H1 (cell line): ENCODE measurements around the gene LARGE2. TPM values are rescaled to one million over a fixed set of nuclear protein-coding genes. Genes with fewer than 3 reads are reported as not detected.

Source experiments
- CTCF ChIA-PET: fragments of 300-600 bp; sonication (Branson Sonifier 250); formaldehyde crosslinking; loops from one replicate; lab custom pipeline; 2021; ENCODE audit not compliant: partially characterized antibody; lab: Charles Lee
- POLR2A ChIA-PET: fragments of 300-600 bp; sonication (Branson Sonifier 250); formaldehyde crosslinking; loops from one replicate; lab custom pipeline; 2021; ENCODE audit warnings: inconsistent platforms; ENCODE audit not compliant: partially characterized antibody; lab: Charles Lee
- DNase-seq, 2 experiments: peaks; one replicate each; pipeline versions ENCODE4 v3.0.0 to v3.0.0-alpha.2; 2010 to 2022; ENCODE audit warnings: low spot score in 2 of 2, low read depth in 1 of 2, mixed read lengths in 1 of 2
- FAIRE-seq: peaks from 2 replicates; lab custom pipeline; 2011; peaks lifted over from hg19 to GRCh38; lab: Jason Lieb, UNC
- H2AFZ ChIP-seq: 2 replicates; pipeline ENCODE4 v1.8.1; 2012; ENCODE audit warnings: low read length, inconsistent platforms
- H2AK5ac ChIP-seq: 2 replicates; pipeline ENCODE4 v1.6.1; 2013; ENCODE audit warnings: low read depth, low read length
- H2BK120ac ChIP-seq: replicated peaks from 2 replicates; pipeline ENCODE3; 2013; ENCODE audit warnings: low read depth, low read length, inconsistent platforms
- H2BK12ac ChIP-seq: 2 replicates; pipeline ENCODE4 v1.6.1; 2013; ENCODE audit warnings: low read depth, low read length
- H2BK15ac ChIP-seq: 2 replicates; pipeline ENCODE4 v1.6.1; 2013; ENCODE audit warnings: low read length
- H2BK20ac ChIP-seq: 2 replicates; pipeline ENCODE4 v1.6.1; 2013; ENCODE audit warnings: low read length
- H2BK5ac ChIP-seq: 2 replicates; pipeline ENCODE4 v1.6.1; 2013; ENCODE audit warnings: low read depth, low read length
- H3K14ac ChIP-seq: 2 replicates; pipeline ENCODE4 v1.6.1; 2013; ENCODE audit warnings: inconsistent platforms; ENCODE audit not compliant: insufficient read length
- H3K18ac ChIP-seq: 2 replicates; pipeline ENCODE4 v1.6.1; 2013; ENCODE audit warnings: low read length; ENCODE audit errors: extremely low read depth
- H3K23ac ChIP-seq: 2 replicates; pipeline ENCODE4 v1.6.1; 2013; ENCODE audit warnings: inconsistent platforms; ENCODE audit not compliant: insufficient read length
- H3K23me2 ChIP-seq: 2 replicates; pipeline ENCODE4 v1.6.1; 2013; ENCODE audit warnings: low read depth, low read length
- H3K27ac ChIP-seq: 2 replicates; pipeline ENCODE4 v1.6.1; 2011; ENCODE audit warnings: low read depth, low read length, inconsistent platforms
- H3K27me3 ChIP-seq, 4 experiments: replicated peaks in 1 of 4; 1 replicate in 1 of 4; 2 replicates in 3 of 4; pipeline versions ENCODE4 v1.6.1 to v1.8.1; 2011 to 2013; ENCODE audit warnings: low read length in 3 of 4, mild to moderate bottlenecking in 3 of 4, inconsistent platforms in 2 of 4, mixed read lengths in 2 of 4, moderate library complexity in 1 of 4; ENCODE audit not compliant: control insufficient read depth in 3 of 4, insufficient read depth in 3 of 4; ENCODE audit errors: extremely low read depth in 1 of 4
- H3K36me3 ChIP-seq, 4 experiments: 2 replicates each; pipeline versions ENCODE4 v1.6.1 to v1.8.1; 2011 to 2013; ENCODE audit warnings: mild to moderate bottlenecking in 4 of 4, low read length in 3 of 4, moderate library complexity in 2 of 4, control low read depth in 1 of 4, inconsistent platforms in 1 of 4; ENCODE audit not compliant: insufficient read depth in 4 of 4, control insufficient read depth in 2 of 4
- H3K4ac ChIP-seq: replicated peaks from 2 replicates; pipeline ENCODE3; 2013; ENCODE audit warnings: low read length, low read depth, mixed read lengths, inconsistent platforms; ENCODE audit not compliant: insufficient read length
- H3K4me1 ChIP-seq, 4 experiments: replicated peaks in 1 of 4; 1 replicate in 1 of 4; 2 replicates in 3 of 4; pipeline versions ENCODE4 v1.6.1 to v1.8.1; 2011 to 2013; ENCODE audit warnings: low read length in 3 of 4, inconsistent platforms in 2 of 4, mixed read lengths in 1 of 4; ENCODE audit not compliant: insufficient read depth in 4 of 4, control insufficient read depth in 3 of 4
- H3K4me2 ChIP-seq, 2 experiments: 2 replicates each; pipeline versions ENCODE4 v1.6.1 to v1.8.1; 2011 to 2013; ENCODE audit warnings: low read depth in 2 of 2, low read length in 2 of 2, control low read depth in 1 of 2, inconsistent platforms in 1 of 2, mild to moderate bottlenecking in 1 of 2; ENCODE audit not compliant: insufficient read depth in 1 of 2
- H3K4me3 ChIP-seq, 4 experiments: fragments of 200-600, 300-600 bp in 1 of 4; sonication (generic), shearing (Covaris generic), sonication (Bioruptor Twin) in 1 of 4; 2 replicates each; pipeline versions ENCODE4 v1.5.1 to v1.8.1; 2011 to 2016; ENCODE audit warnings: low read length in 4 of 4, low read depth in 3 of 4, control low read depth in 2 of 4, inconsistent platforms in 2 of 4, mild to moderate bottlenecking in 2 of 4, mixed read lengths in 1 of 4, moderate library complexity in 1 of 4; ENCODE audit not compliant: insufficient read depth in 2 of 4; ENCODE audit errors: extremely low read depth in 1 of 4
- H3K56ac ChIP-seq: replicated peaks from 2 replicates; pipeline ENCODE3; 2013; ENCODE audit warnings: low read depth, mild to moderate bottlenecking, mixed read lengths, low read length, inconsistent platforms; ENCODE audit not compliant: insufficient read length
- H3K79me1 ChIP-seq: 2 replicates; pipeline ENCODE4 v1.6.1; 2013; ENCODE audit warnings: low read depth, low read length, control low read depth
- H3K79me2 ChIP-seq, 2 experiments: 2 replicates each; pipeline versions ENCODE4 v1.6.1 to v1.8.1; 2012 to 2013; ENCODE audit warnings: low read length in 2 of 2, mild to moderate bottlenecking in 2 of 2, inconsistent platforms in 1 of 2; ENCODE audit not compliant: insufficient read depth in 2 of 2, control insufficient read depth in 1 of 2
- H3K9ac ChIP-seq, 4 experiments: replicated peaks in 1 of 4; 1 replicate in 1 of 4; 2 replicates in 3 of 4; pipeline versions ENCODE4 v1.6.1 to v1.8.1; 2011 to 2013; ENCODE audit warnings: low read depth in 3 of 4, low read length in 3 of 4, control low read depth in 2 of 4, mild to moderate bottlenecking in 2 of 4, moderate library complexity in 2 of 4, inconsistent platforms in 1 of 4; ENCODE audit errors: extremely low read depth in 1 of 4
- H3K9me3 ChIP-seq, 2 experiments: 2 replicates each; pipeline versions ENCODE4 v1.6.1 to v1.8.1; 2012 to 2013; ENCODE audit warnings: mild to moderate bottlenecking in 2 of 2, moderate library complexity in 2 of 2, control low read depth in 1 of 2, inconsistent platforms in 1 of 2, low read depth in 1 of 2, low read length in 1 of 2, mixed read lengths in 1 of 2; ENCODE audit not compliant: insufficient read depth in 2 of 2
- H4K20me1 ChIP-seq, 2 experiments: replicated peaks in 1 of 2; 2 replicates each; pipeline versions ENCODE3 to v1.8.1; 2011 to 2013; ENCODE audit warnings: inconsistent platforms in 2 of 2, low read length in 2 of 2, mild to moderate bottlenecking in 1 of 2; ENCODE audit not compliant: insufficient read depth in 2 of 2, control insufficient read depth in 1 of 2
- H4K5ac ChIP-seq: 2 replicates; pipeline ENCODE4 v1.6.1; 2013; ENCODE audit warnings: low read length, low read depth, mixed read lengths, inconsistent platforms; ENCODE audit not compliant: insufficient read length
- H4K8ac ChIP-seq: 2 replicates; pipeline ENCODE4 v1.8.0; 2013; ENCODE audit warnings: mild to moderate bottlenecking, moderate library complexity, low read length, inconsistent platforms; ENCODE audit not compliant: insufficient read depth; ENCODE audit errors: extremely low read depth
- H4K91ac ChIP-seq: replicated peaks from 2 replicates; pipeline ENCODE3; 2013; ENCODE audit warnings: low read length, mixed read lengths, inconsistent platforms; ENCODE audit not compliant: insufficient read length
- BACH1 ChIP-seq: IDR thresholded peaks from 2 replicates; pipeline ENCODE4 v1.6.1; 2012; ENCODE audit warnings: low read length, improper control_type of control experiment
- CBX5 ChIP-seq: fragments of 300-800, 300-1000 bp; sonication (generic); IDR thresholded peaks from 2 replicates; pipeline ENCODE4 v1.7.1; 2016; ENCODE audit warnings: antibody characterized with exemption, low read length, low read depth
- CTBP2 ChIP-seq: IDR thresholded peaks from 2 replicates; pipeline ENCODE4 v1.7.0; 2011; ENCODE audit warnings: borderline replicate concordance, mild to moderate bottlenecking, moderate library complexity, mixed read lengths, low read length; ENCODE audit not compliant: insufficient read depth, insufficient read length
- E2F6 ChIP-seq: IDR thresholded peaks from 2 replicates; pipeline ENCODE4 v1.6.1; 2012; ENCODE audit warnings: inconsistent platforms
- EZH2 ChIP-seq: fragments of 200-600 bp; sonication (generic); IDR thresholded peaks from 2 replicates; pipeline ENCODE4 v1.7.1; 2012; ENCODE audit warnings: low read depth, mild to moderate bottlenecking, moderate library complexity, low read length, inconsistent platforms; ENCODE audit not compliant: severe bottlenecking
- KDM1A ChIP-seq: fragments of 200-600, 300-600 bp; sonication (generic); IDR thresholded peaks from 2 replicates; pipeline ENCODE4 v1.7.1; 2016; ENCODE audit warnings: mild to moderate bottlenecking, low read length, borderline replicate concordance
- KDM5A ChIP-seq: fragments of 200-600 bp; IDR thresholded peaks from 2 replicates; pipeline ENCODE4 v1.7.1; 2012; ENCODE audit warnings: mild to moderate bottlenecking, low read length, inconsistent platforms, mixed read lengths
- NANOG ChIP-seq: IDR thresholded peaks from 2 replicates; pipeline ENCODE4 v1.6.1; 2011; ENCODE audit warnings: low read length, low read depth, mild to moderate bottlenecking, inconsistent platforms; ENCODE audit not compliant: insufficient read depth, poor library complexity, severe bottlenecking
- POLR2A ChIP-seq, 2 experiments: IDR thresholded peaks; 1 replicate in 1 of 2; 2 replicates in 1 of 2; pipeline ENCODE4 v1.6.1; 2011; ENCODE audit warnings: low read depth in 2 of 2, low read length in 2 of 2, mild to moderate bottlenecking in 2 of 2; ENCODE audit errors: control extremely low read depth in 1 of 2
- POU5F1 ChIP-seq: IDR thresholded peaks from 2 replicates; pipeline ENCODE4 v1.6.1; 2011; ENCODE audit warnings: low read depth, mild to moderate bottlenecking, low read length, moderate library complexity
- RAD21 ChIP-seq, 2 experiments: IDR thresholded peaks in 1 of 2; conservative IDR thresholded peaks in 1 of 2; 2 replicates each; pipeline ENCODE4 v1.6.1; 2011; ENCODE audit warnings: low read depth in 2 of 2, low read length in 2 of 2, improper control_type of control experiment in 1 of 2, inconsistent platforms in 1 of 2, mild to moderate bottlenecking in 1 of 2, moderate library complexity in 1 of 2
- RNF2 ChIP-seq: fragments of 200-900, 300-1000 bp; sonication (generic); IDR thresholded peaks from 2 replicates; pipeline ENCODE4 v1.7.1; 2016; ENCODE audit warnings: borderline replicate concordance, low read depth, mild to moderate bottlenecking, antibody characterized with exemption, low read length; ENCODE audit not compliant: poor library complexity, severe bottlenecking; ENCODE audit errors: missing control alignments
- TAF1 ChIP-seq: IDR thresholded peaks from 2 replicates; pipeline ENCODE4 v1.6.1; 2011; ENCODE audit warnings: mild to moderate bottlenecking, low read depth, low read length
- WGBS, 2 experiments: shearing (Covaris generic) in 1 of 2; methylation state at CpG; one replicate each; pipeline versions ENCODE4 v1.1.6 to v1.1.7; 2013 to 2015; ENCODE audit warnings: low lambda C conversion rate in 2 of 2, mixed read lengths in 2 of 2, inconsistent platforms in 1 of 2, low coverage in 1 of 2, missing lambda C conversion rate in 1 of 2; ENCODE audit not compliant: insufficient replicate concordance in 2 of 2, insufficient coverage in 1 of 2, insufficient read length in 1 of 2; ENCODE audit errors: extremely low coverage in 1 of 2, missing lambda C conversion rate in 1 of 2; 5-methylcytosine and 5-hydroxymethylcytosine counted together
- polyA plus RNA-seq, 7 experiments: library from polyadenylated mRNA; depleted of rRNA in 3 of 7; stranded (reverse) in 5 of 7; unstranded in 2 of 7; fragments of >200 nt in 5 of 7; fragments of 200-250 nt in 2 of 7; gene quantifications; 1 replicate in 5 of 7; 2 replicates in 1 of 7; 4 replicates in 1 of 7; pipeline versions ENCODE4 v1.2.1 to v1.2.3, GENCODE V29; 2011 to 2013; ENCODE audit warnings: missing spikeins in 2 of 7, mixed read lengths in 2 of 7
- total RNA-seq: library from RNA; stranded (reverse); fragmentation: NEBNext Ultra II Directional; extraction: Animal tissue kit (Norgen Biotek cat#: 25700); gene quantifications from 2 replicates; pipeline ENCODE4 v1.2.1, GENCODE V29; 2021

Gene LARGE2
- total and polyA plus RNA-seq, 2 of the 8 experiments (the other 6 are each of a cell fraction or from before 2014, with no cell fraction given): 111 to 137 TPM

GRCh38 chr11:45947885-45948284, 25.4 kb downstream of the LARGE2 start:
- H2AK5ac ChIP-seq: no peak overlapping the region
- H3K9me3 ChIP-seq: no peaks in the 10 kb centered on the region
- H3K36me3 ChIP-seq: peaks cover 0 to 41% (median 29%) of the 10 kb centered on the region in 4 experiments
- no peaks in the 10 kb centered on the region for H3K23me2 ChIP-seq
- WGBS, 2 experiments: 100% methylated on average over 1 of the region's 1 CpG; no CpG with 5 or more reads in 1 of the 2 experiments
- no peak overlapping the region for H3K4me3 ChIP-seq
- no peak overlapping the region for H2BK20ac ChIP-seq
- H3K4me2 ChIP-seq: no peak overlapping the region
- no peak overlapping the region for H4K91ac ChIP-seq
- DNase-seq (no peak), FAIRE-seq (no peak)
- H3K14ac ChIP-seq: no peak overlapping the region
- no peak overlapping the region for H3K18ac ChIP-seq
- H3K9ac ChIP-seq: no peak overlapping the region
- no peak overlapping the region for H4K8ac ChIP-seq
- H3K56ac ChIP-seq: no peak overlapping the region
- H3K4ac ChIP-seq: no peak overlapping the region
- H3K4me1 ChIP-seq: no peaks in the 10 kb centered on the region
- H3K27ac ChIP-seq: no peak overlapping the region
- no peak overlapping the region for H3K23ac ChIP-seq
- no peak overlapping the region for H2AFZ ChIP-seq
- H4K5ac ChIP-seq: no peak overlapping the region
- H3K79me1 ChIP-seq: no peaks in the 10 kb centered on the region
- no peak overlapping the region for H2BK5ac ChIP-seq
- no peaks in the 10 kb centered on the region for H3K79me2 ChIP-seq
- no peaks in the 10 kb centered on the region for H4K20me1 ChIP-seq
- H2BK12ac ChIP-seq: no peak overlapping the region
- no peak overlapping the region for H2BK15ac ChIP-seq
- H3K27me3 ChIP-seq: no peaks in the 10 kb centered on the region
- ChIA-PET CTCF (interaction anchor here (1.1 to 3.6 kb wide), 5 partner anchors 11 to 170 kb away, joined by 3 to 18 read pairs (median 4); no protein-coding TSS in a partner anchor), POLR2A (interaction anchor here (0.9 kb wide), 1 partner anchor 25 kb away, joined by 3 read pairs; no protein-coding TSS in a partner anchor)
- no peak overlapping the region for H2BK120ac ChIP-seq
- TF ChIP-seq RNF2 (no peak), RAD21 (IDR thresholded peaks at IDR 0.05 in 1 of 2, conservative IDR thresholded peaks at IDR 0.05 in 1 of 2; ENCODE audit: low read depth in 2 of 2, low read length in 2 of 2) (no peak), POU5F1 (no peak), NANOG (no peak), KDM5A (no peak), CBX5 (no peak), TAF1 (no peak), KDM1A (no peak), EZH2 (no peak), POLR2A (IDR thresholded peaks at IDR 0.05; ENCODE audit: control extremely low read depth in 1 of 2, low read depth in 2 of 2, low read length in 2 of 2) (no peak), E2F6 (no peak), BACH1 (no peak), CTBP2 (no peak)
